Stimulated activated CD8-positive, alpha-beta memory T cell treated with anti-CD3 and anti-CD28 coated beads, Interleukin-4, amount 100 ng/mL, for 1 hour (primary cell): ENCODE results near the gene MATN1.

Experiments used
- DNase-seq, 2 donors: peaks; one replicate each; pipeline ENCODE4 v3.0.0-alpha.2; 2020; ENCODE audit warnings: low read depth in 2 of 2, low spot score in 1 of 2

Gene MATN1

GRCh38 chr1:30719406-30720270 is 3.7 kb downstream of the MATN1 start:
- no peak for DNase-seq

- DNase-seq, result peak; percentile 69 to 74
Observed at GRCh38 chr1:30718636-30719405, 4.6 kb downstream of the MATN1 start.

GRCh38 chr1:30718091-30718635 is 5.2 kb downstream of the MATN1 start:
- DNase-seq, result peak; percentile 99 to 100

GRCh38 chr1:30716646-30717045 is 6.7 kb downstream of the MATN1 start:
- no peak for DNase-seq

- DNase-seq, result no peak
Observed at GRCh38 chr1:30715886-30716285, 7.5 kb downstream of the MATN1 start.

- DNase-seq, result no peak
Observed at GRCh38 chr1:30715216-30715615, 8.2 kb downstream of the MATN1 start.

- DNase-seq, result no peak
Observed at GRCh38 chr1:30714536-30715090, 8.8 kb downstream of the MATN1 start.

- DNase-seq, result no peak
Observed at GRCh38 chr1:30714025-30714424, 9.4 kb downstream of the MATN1 start.

- DNase-seq, result no peak
Observed at GRCh38 chr1:30713311-30713710, 10.1 kb downstream of the MATN1 start.

- DNase-seq, result no peak
Observed at GRCh38 chr1:30712583-30712982, 10.8 kb downstream of the MATN1 start.

- no peak for DNase-seq
Observed at GRCh38 chr1:30710407-30710806, 13.0 kb downstream of the MATN1 start.

GRCh38 chr1:30708361-30708728 is 15.0 kb downstream of the MATN1 start:
- DNase-seq, result no peak

- peak; percentile 20 to 25 for DNase-seq
Observed at GRCh38 chr1:30707412-30708360, 15.7 kb downstream of the MATN1 start.

- no peak for DNase-seq
Observed at GRCh38 chr1:30706528-30706927, 16.9 kb downstream of the MATN1 start.

GRCh38 chr1:30705698-30706097 is 17.7 kb downstream of the MATN1 start:
- no peak for DNase-seq

- DNase-seq, result no peak
Observed at GRCh38 chr1:30704765-30705509, 18.4 kb downstream of the MATN1 start.

GRCh38 chr1:30704271-30704670 is 19.1 kb downstream of the MATN1 start:
- DNase-seq, result no peak

GRCh38 chr1:30702823-30703222 is 20.6 kb downstream of the MATN1 start:
- DNase-seq, result no peak

GRCh38 chr1:30701258-30701633 is 22.1 kb downstream of the MATN1 start:
- DNase-seq, result no peak
